Measurements from ENCODE around the gene OR5K2.

GRCh38 chr3:98449606-98450193 is 47.8 kb upstream of the OR5K2 start:
- TF ChIP-seq CTCF (IDR thresholded peaks at IDR 0.05) (no peak), ZFX (IDR thresholded peaks at IDR 0.05; ENCODE audit: borderline replicate concordance) (no peak)
